HG02885 (cell line): Measurements from ENCODE around the gene SNX5.

ENCODE experiments used
- ATAC-seq: cut with Tn5 transposase; IDR thresholded peaks from one replicate; pipeline ENCODE4 v1.9.1; 2021; ENCODE audit warnings: mild to moderate bottlenecking; ENCODE audit not compliant: unreplicated experiment, poor library complexity

SNX5 gene

GRCh38 chr20:17943343-17943742, 25.3 kb downstream of the SNX5 start:
- peak; percentile 65 for ATAC-seq

- no peak for ATAC-seq
Measured at GRCh38 chr20:17941826-17942196, 26.8 kb downstream of the SNX5 start.

GRCh38 chr20:17941087-17941825, 27.3 kb downstream of the SNX5 start:
- no peak for ATAC-seq

DNA sequence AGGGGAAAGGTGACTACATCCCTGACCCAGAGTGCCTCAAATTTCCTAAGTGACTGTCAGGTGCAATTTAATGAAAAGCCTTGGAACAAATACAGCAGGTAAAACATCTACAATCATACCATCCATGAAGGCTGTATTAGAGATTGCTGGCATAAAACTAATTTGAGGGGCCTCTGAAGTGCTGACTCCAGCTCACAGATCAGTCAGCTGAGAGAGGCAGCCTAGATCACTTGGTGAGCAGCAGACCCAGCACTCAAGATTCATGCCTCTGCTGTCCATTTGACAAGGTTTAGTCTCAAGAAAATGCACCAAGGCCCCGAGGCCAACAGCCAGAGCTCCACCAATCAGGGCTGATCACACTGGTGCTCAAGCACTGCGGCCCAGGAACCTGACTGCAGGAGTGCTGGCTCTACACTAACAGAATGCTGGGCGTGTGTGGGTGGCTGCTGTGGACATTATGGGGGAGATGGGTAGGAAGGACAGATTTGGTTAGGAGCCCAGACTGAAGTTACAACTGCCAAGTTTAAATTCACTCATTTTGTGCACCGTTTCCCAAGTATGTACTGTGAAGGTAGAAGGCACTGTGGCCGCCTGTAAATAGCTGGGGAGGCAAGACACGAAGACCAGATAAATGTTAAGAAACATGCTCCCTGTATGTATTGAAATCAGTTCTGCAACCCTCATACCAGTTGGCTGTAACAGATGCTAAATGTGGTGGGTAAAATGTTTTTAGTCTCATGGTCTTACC, 28.2 kb downstream of the SNX5 start:
- ATAC-seq: no peak

DNA sequence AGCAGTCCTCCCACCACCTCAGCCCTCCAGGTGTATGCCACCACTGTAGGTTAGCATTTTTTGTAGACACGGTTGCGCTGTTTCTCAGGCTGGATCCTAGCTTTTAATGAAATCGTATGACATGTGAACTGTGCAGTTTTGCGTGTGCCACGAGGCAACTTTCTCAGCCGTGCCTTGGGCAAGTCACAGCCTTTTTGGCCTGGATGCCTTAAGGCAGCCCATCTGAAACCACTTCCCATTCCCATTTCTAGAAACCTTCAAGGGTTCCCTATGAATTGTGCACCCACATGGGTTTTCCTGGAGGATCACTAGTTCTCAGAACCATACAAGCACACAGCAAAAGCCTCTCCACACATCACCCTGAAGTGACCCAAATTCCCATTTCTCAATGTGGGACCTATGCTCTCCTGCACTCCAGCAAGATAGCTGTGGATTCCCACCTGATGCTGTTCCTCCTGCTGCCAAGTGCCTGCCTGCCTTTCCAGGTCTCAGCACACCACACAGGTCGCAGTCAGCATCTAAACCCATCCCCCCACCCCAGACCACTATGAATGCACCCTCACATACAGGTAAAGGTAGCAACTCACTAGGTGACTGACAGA, 28.9 kb downstream of the SNX5 start:
- peak; percentile 1 for ATAC-seq

DNA sequence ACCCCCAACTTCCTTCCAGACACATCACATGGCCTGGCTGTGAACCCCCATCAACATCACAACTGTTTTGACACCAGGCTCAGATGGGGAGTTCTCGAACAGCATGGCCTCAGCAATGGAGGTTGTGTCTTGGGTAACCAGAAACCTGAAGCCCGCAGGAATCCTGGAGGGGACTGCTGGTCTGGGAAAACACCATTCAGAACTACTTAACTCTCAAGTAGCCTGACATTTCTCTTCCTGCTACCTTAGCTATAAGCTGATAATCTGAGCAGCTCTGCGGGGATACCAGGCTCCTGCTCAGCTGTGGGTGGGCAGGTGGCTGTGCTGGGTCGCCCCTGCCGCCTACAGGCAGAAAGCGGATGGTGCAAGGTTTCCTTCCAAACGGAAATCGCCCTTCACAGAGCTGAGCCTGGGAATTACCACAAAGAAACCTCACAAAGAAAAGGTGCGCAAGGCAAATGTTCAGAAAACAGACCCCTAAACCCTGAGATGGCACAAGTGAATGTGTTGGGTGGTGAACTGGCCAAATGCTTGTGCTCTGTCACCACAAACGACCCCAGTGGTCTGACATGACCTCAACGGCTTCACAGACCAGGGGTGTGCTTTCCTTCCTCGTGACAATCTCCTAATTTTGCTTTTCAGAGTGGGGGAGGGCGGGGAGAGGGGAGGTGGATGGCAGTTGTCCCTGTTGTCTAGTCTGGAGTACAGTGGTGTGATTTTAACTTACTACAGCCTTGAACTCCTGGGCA, 29.5 kb downstream of the SNX5 start:
- ATAC-seq: peak; percentile 79

GRCh38 chr20:17936761-17937732, 31.5 kb downstream of the SNX5 start:
- no peak for ATAC-seq

GRCh38 chr20:17936286-17936760, 32.3 kb downstream of the SNX5 start:
- ATAC-seq: no peak

DNA sequence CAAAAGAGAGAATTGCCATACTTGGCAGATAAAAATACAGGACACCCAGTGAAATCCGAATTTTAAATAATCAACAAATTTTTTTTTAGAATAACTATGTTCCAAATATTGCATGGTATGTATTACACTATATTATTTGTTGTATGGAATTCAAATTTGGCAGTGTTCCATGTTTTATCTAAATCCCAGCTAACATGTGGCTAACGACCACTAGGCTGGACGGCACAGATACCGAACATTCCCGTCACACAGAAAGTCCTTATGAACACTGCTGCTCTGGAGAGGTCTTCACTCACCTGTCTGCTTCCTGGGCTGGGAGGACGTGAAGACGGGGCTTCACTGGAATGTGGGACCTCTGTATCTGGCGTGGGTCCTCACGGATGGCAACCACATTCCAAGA, 32.8 kb downstream of the SNX5 start:
- ATAC-seq: no peak

- ATAC-seq: no peak
Measured at GRCh38 chr20:17935186-17935585, 33.4 kb downstream of the SNX5 start.

DNA sequence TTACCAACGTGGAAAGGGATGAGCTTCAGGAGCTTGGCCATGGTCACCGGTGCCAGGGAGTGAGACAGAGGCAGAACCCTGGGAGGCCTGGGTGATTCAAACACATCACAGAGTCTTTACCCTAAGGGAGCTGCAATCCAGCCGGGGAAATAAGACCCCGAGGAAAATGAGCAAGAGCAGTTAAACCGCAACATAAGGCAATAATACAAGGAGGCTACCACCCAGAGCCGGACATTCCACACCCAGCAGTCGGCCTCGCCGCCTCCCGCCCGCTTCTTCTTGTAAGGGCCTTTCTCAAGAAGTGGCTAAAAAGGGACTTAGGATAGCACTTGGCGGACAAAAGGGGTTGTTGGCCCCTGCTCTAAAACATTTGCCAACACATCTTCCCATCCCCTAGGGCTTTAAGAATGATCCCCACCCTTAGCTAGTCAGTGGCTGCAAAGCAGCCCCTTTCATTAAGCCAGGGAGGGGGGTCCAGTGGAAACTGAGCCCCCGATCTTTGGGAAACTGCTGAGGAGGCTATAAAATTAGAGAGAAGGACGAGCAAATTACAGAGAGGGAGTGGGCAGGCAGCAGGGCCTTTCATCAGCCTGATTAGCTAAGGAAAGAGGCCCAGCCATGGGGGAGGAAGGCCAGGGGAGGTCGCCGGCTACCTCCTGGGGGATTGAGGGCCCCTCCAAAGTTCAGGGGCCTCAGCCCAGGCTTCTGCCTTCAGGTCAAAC, 34.3 kb downstream of the SNX5 start:
- no peak for ATAC-seq

- ATAC-seq: peak; percentile 64
Measured at GRCh38 chr20:17933711-17934110, 34.9 kb downstream of the SNX5 start.

- no peak for ATAC-seq
Measured at GRCh38 chr20:17933121-17933520, 35.5 kb downstream of the SNX5 start.

DNA sequence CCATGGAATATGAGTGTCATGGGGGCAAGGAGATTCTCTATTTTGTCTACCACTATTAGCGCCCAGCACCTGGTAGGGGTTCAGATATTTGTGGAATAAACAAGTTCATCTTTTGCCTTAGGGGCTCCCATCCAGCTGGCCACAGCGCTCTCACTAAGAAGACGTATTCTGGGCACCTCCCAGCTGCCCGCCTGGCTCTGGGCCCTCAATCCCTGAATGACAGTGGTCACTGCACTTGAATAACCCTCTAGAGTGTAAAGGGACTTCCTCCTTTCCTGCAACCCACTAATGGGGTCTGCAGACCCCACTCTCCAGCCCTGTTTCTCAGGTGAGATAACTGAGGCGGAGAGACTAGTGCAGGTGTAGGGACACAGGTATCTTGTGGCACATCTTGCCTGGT, 36.2 kb downstream of the SNX5 start:
- ATAC-seq: no peak

DNA sequence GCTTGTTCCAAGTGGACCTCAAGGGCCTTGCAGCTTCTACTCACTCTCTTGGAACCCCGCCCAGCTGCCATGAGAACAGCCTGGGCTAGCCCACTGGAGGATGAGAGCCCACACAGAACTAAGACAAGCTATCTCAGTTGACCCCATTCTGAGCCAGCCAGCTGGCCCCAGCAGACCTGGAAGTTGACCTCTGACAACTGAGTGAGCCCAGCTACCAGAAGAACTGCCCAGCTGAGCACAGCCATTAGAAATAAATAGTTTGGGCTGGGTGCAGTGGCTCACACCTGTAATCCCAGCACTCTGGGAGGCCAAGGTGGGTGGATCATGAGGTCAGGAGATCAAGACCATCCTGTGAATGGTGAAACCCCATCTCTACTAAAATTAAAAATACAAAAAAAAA, 37.1 kb downstream of the SNX5 start:
- no peak for ATAC-seq

DNA sequence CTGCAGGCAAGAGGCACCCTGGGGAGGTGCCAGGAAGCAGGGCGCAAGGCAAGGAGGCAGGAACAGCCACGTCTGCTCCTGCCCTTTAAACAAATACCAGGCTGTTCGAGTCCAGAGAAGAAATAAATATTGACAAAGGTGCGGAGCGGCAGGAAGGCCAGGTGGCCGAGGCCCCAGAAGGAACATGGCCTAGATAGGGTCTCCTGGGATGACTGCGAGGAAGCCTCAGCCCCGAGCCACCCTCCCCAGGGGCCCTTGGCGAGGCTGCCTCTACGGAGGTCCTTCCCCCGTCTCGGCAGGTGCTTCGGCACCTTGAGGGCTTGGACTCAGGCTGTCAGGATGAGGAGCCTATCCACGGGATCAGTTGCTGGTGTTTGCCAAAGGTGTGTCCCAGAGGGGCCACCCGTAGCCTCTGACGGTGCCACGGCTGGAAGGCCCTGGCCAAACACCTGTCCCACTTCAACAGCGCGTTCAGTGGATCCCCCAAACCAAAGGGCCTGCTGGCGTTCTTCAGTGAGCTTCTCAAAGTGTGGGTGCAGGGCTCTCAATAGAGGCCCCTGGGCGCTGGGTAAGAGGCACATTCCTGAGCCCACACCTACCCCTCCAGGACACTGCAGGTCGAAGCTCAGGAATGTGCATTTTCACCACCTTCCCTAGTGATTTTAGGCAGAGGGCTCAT, 39.8 kb downstream of the SNX5 start:
- ATAC-seq: no peak

DNA sequence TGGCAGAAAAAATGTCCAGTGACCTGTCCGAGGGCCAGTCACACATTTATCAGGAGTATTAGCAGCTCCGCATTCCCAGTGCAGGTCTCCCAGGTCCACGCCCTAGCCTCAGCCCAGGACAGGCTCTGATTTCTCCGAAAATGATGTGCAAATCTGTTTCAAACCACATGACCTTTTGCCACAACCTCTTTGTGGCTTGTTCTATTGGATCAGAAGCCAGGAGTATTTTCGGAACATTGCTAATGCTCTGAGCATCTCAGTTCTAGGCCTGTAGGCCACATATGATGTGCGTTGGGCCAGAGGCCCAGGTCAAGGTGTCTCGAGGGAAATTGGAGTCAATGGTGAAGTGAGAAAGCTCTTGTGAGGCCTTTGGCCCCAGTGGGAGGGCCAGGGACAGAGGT, 40.4 kb downstream of the SNX5 start:
- ATAC-seq: no peak

- ATAC-seq: no peak
Measured at GRCh38 chr20:17925940-17926300, 42.7 kb downstream of the SNX5 start.
